ENCODE data around the gene CLEC18B.
"Not testable (repeated sequence)": the region's sequence is repeated elsewhere in the genome, so short reads cannot be mapped to it uniquely, and the experiment has no call there.

- not testable (repeated sequence) for TF ChIP-seq CTCF (IDR thresholded peaks at IDR 0.05; ENCODE audit: low read depth, low read length, missing input control); HNF4A (conservative IDR thresholded peaks at IDR 0.05); YY1 (IDR thresholded peaks at IDR 0.05)
- TF ChIP-seq, protein P1, sequence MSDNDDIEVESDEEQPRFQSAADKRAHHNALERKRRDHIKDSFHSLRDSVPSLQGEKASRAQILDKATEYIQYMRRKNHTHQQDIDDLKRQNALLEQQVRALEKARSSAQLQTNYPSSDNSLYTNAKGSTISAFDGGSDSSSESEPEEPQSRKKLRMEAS (IDR thresholded peaks at IDR 0.05) = not testable (repeated sequence)
These were observed 50.7 kb downstream of the CLEC18B start for GRCh38 chr16:74370338-74371135.

All from liver (tissue), 3 donors.